HG02938 (cell line): ENCODE results near the gene CTBP2.
"Not testable (repeated sequence)": the region's sequence is repeated elsewhere in the genome, so short reads cannot be mapped to it uniquely, and the experiment has no call there.

Source experiments
- ATAC-seq: cut with Tn5 transposase; IDR thresholded peaks from one replicate; pipeline ENCODE4 v1.9.1; 2021; ENCODE audit warnings: mild to moderate bottlenecking, moderate library complexity; ENCODE audit not compliant: unreplicated experiment

Gene CTBP2

GRCh38 chr10:125067764-125068163 lies 92.6 kb downstream of the CTBP2 start:
- no peak for ATAC-seq

GRCh38 chr10:125066764-125067450 lies 93.5 kb downstream of the CTBP2 start:
- ATAC-seq = no peak

GRCh38 chr10:125064681-125065492 lies 95.5 kb downstream of the CTBP2 start:
- peak; percentile 95 for ATAC-seq

GRCh38 chr10:125063256-125063925 lies 97.0 kb downstream of the CTBP2 start:
- no peak for ATAC-seq

- ATAC-seq = no peak
These were observed 97.5 kb downstream of the CTBP2 start for GRCh38 chr10:125062914-125063230.

- no peak for ATAC-seq
These were observed 98.0 kb downstream of the CTBP2 start for GRCh38 chr10:125062227-125062913.

GRCh38 chr10:125061557-125062226 lies 98.7 kb downstream of the CTBP2 start:
- ATAC-seq = no peak

- no peak for ATAC-seq
These were observed 99.4 kb downstream of the CTBP2 start for GRCh38 chr10:125060826-125061556.

- ATAC-seq = no peak
These were observed 99.9 kb downstream of the CTBP2 start for GRCh38 chr10:125060482-125060825.

- ATAC-seq = no peak
These were observed 100.3 kb downstream of the CTBP2 start for GRCh38 chr10:125060026-125060425.

GRCh38 chr10:125059348-125059747 lies 101.0 kb downstream of the CTBP2 start:
- ATAC-seq = not testable (repeated sequence)

GRCh38 chr10:125057158-125058001 lies 103.0 kb downstream of the CTBP2 start:
- ATAC-seq = no peak

GRCh38 chr10:125056161-125057132 lies 103.9 kb downstream of the CTBP2 start:
- no peak for ATAC-seq

GRCh38 chr10:125055446-125055845 lies 104.9 kb downstream of the CTBP2 start:
- ATAC-seq = no peak

GRCh38 chr10:125054669-125055268 lies 105.6 kb downstream of the CTBP2 start:
- no peak for ATAC-seq

- no peak for ATAC-seq
These were observed 106.1 kb downstream of the CTBP2 start for GRCh38 chr10:125054216-125054615.

GRCh38 chr10:125052146-125052545 lies 108.2 kb downstream of the CTBP2 start:
- no peak for ATAC-seq

GRCh38 chr10:125050383-125050782 lies 110.0 kb downstream of the CTBP2 start:
- ATAC-seq = no peak
